Spleen (tissue), 11 donors: ENCODE data around the gene MVK. TPM values are rescaled to one million over a fixed set of nuclear protein-coding genes. Genes with fewer than 3 reads are reported as not detected.

Experiments used
- DNase-seq: peaks from one replicate; pipeline ENCODE4 v3.0.0-alpha.2; 2020
- H3K27ac ChIP-seq, 8 donors: fragments of 200-600 bp; sonication (generic) in 7 of 8; 1 replicate in 4 of 8; 2 replicates in 4 of 8; pipeline versions ENCODE4 v1.5.0 to v1.8.0; 2016 to 2021; ENCODE audit warnings: inconsistent platforms in 4 of 8, mild to moderate bottlenecking in 4 of 8, moderate library complexity in 1 of 8
- H3K27me3 ChIP-seq, 7 donors: fragments of 200-600 bp; sonication (generic) in 6 of 7; replicated peaks in 1 of 7; 1 replicate in 4 of 7; 2 replicates in 3 of 7; pipeline versions ENCODE4 v1.5.0 to v1.8.0; 2016 to 2021; ENCODE audit warnings: inconsistent platforms in 3 of 7, mild to moderate bottlenecking in 1 of 7
- H3K36me3 ChIP-seq, 6 donors: fragments of 200-600 bp; sonication (generic) in 5 of 6; 1 replicate in 4 of 6; 2 replicates in 2 of 6; pipeline versions ENCODE4 v1.5.0 to v1.8.0; 2016 to 2021; ENCODE audit warnings: inconsistent platforms in 2 of 6
- H3K4me1 ChIP-seq, 6 donors: fragments of 200-600 bp; sonication (generic) in 5 of 6; 1 replicate in 3 of 6; 2 replicates in 3 of 6; pipeline versions ENCODE4 v1.5.0 to v1.8.0; 2016 to 2021; ENCODE audit warnings: inconsistent platforms in 3 of 6
- H3K4me3 ChIP-seq, 8 donors: fragments of 200-600 bp; sonication (generic) in 7 of 8; 1 replicate in 4 of 8; 2 replicates in 4 of 8; pipeline versions ENCODE4 v1.5.0 to v1.8.0; 2016 to 2021; ENCODE audit warnings: inconsistent platforms in 4 of 8, mild to moderate bottlenecking in 4 of 8, moderate library complexity in 2 of 8
- H3K9me3 ChIP-seq, 8 donors: fragments of 200-600 bp; sonication (generic) in 7 of 8; 1 replicate in 4 of 8; 2 replicates in 4 of 8; pipeline versions ENCODE4 v1.5.0 to v1.8.0; 2016 to 2021; ENCODE audit warnings: inconsistent platforms in 4 of 8
- CTCF ChIP-seq, 11 experiments: fragments of 200-600 bp in 7 of 11; fragments of 450-650 bp in 4 of 11; sonication (generic) in 4 of 11; IDR thresholded peaks in 8 of 11; conservative IDR thresholded peaks in 3 of 11; 1 replicate in 7 of 11; 2 replicates in 4 of 11; pipeline versions ENCODE4 v1.4.0 to v1.8.0; 2016 to 2021; ENCODE audit warnings: antibody characterized with exemption in 11 of 11, inconsistent platforms in 4 of 11, mild to moderate bottlenecking in 1 of 11
- POLR2A ChIP-seq, 3 donors: fragments of 450-650 bp; IDR thresholded peaks; one replicate each; pipeline ENCODE4 v1.5.1; 2017; ENCODE audit warnings: antibody characterized with exemption in 3 of 3, mild to moderate bottlenecking in 1 of 3
- POLR2AphosphoS5 ChIP-seq, 3 donors: sonication (generic); formaldehyde crosslinking; IDR thresholded peaks; one replicate each; pipeline ENCODE4 v1.5.1; 2017; ENCODE audit warnings: antibody characterized with exemption in 3 of 3
- whole genome bisulfite sequencing, 5 donors: extraction: QIAGEN DNeasy Blood & Tissue Kit in 3 of 5; methylation state at CpG; one replicate each; pipeline versions ENCODE4 v1.1.5 to v1.1.7; 2013 to 2018; 5-methylcytosine and 5-hydroxymethylcytosine counted together
- intact Hi-C: fragments of 100-400 bp; cut with DNase I; formaldehyde crosslinking; loops from one replicate; pipeline ENCODE4 v1.15.0; 2023; ENCODE audit warnings: low total_unique reads
- polyA plus RNA-seq, 3 donors: library from polyadenylated mRNA; stranded (reverse); fragments of 200-250 nt; gene quantifications; one replicate each; pipeline ENCODE4 v1.2.1, GENCODE V29; 2013
- total RNA-seq, 7 donors: library from RNA; depleted of rRNA in 3 of 7; stranded (reverse); fragments of >200 nt in 3 of 7; fragmentation: NEBNext Ultra II Directional in 4 of 7; extraction: Animal tissue kit (Norgen Biotek cat#: 25700) in 4 of 7; gene quantifications; one replicate each; pipeline versions ENCODE4 v1.1.0 to v1.2.1, GENCODE V29; 2016 to 2021
- donor health status: healthy with polysubstance abuse.
- donor health status: DM: no; HTN: no; CAD: no; lungs with moderate emphysema.
- donor health status: DM: no; HTN: no; CAD: no.
- donor health status: Bipolar disorder and iron deficiency.
- donor health status: healthy.
- donor health status: DM: no; HTN: no; CAD: no.
- donor health status: DM: yes; HTN: yes; CAD: no.

Gene MVK
- total and polyA plus RNA-seq, 10 donors: 6.2 to 16.5 (median 9.4) TPM

GRCh38 chr12:109563291-109564284 lies 10.0 kb upstream of the MVK start:
- TF ChIP-seq CTCF (IDR thresholded peaks at IDR 0.05 in 8 of 11, conservative IDR thresholded peaks at IDR 0.05 in 3 of 11): no peak
- no peak for TF ChIP-seq POLR2AphosphoS5 (IDR thresholded peaks at IDR 0.05)
- no peak for TF ChIP-seq POLR2A (IDR thresholded peaks at IDR 0.05)
- Histone ChIP-seq H3K4me1 (no peaks in the 10 kb centered on the region), H3K36me3 (peaks cover 0 to 82% (median 53%) of the 10 kb centered on the region in 6 donors), H3K4me3 (no peak overlapping the region), H3K9me3 (peaks cover 0 to 13% (median 11%) of the 10 kb centered on the region in 8 donors), H3K27me3 (no peaks in the 10 kb centered on the region), H3K27ac (no peak overlapping the region)
- WGBS, 5 donors: 88 to 95% (median 92%) methylated on average over 20 to 30 of the region's 30 CpGs
- DNase-seq: no peak
- intact Hi-C loops: no loop called here

GRCh38 chr12:109566424-109566823 lies 7.2 kb upstream of the MVK start:
- no peak overlapping the region for H3K4me3 ChIP-seq
- peaks cover 0 to 3% (median 0%) of the 10 kb centered on the region in 6 donors for H3K4me1 ChIP-seq
- TF ChIP-seq POLR2A (IDR thresholded peaks at IDR 0.05) (no peak), POLR2AphosphoS5 (IDR thresholded peaks at IDR 0.05) (peak in 1 of 3 donors; percentile 17)
- H3K9me3 ChIP-seq: peaks cover 0 to 13% (median 11%) of the 10 kb centered on the region in 8 donors
- DNase-seq: no peak
- 93 to 96% (median 94%) methylated on average over 8 of the region's 8 CpGs for WGBS, 5 donors
- H3K36me3 ChIP-seq: peaks cover 0 to 93% (median 56%) of the 10 kb centered on the region in 6 donors
- H3K27ac ChIP-seq: no peak overlapping the region
- H3K27me3 ChIP-seq: no peaks in the 10 kb centered on the region
- intact Hi-C loops: no loop called here

- H3K27ac ChIP-seq: no peak overlapping the region
- intact Hi-C loops: no loop called here
- TF ChIP-seq POLR2A (IDR thresholded peaks at IDR 0.05) (no peak), POLR2AphosphoS5 (IDR thresholded peaks at IDR 0.05) (no peak), CTCF (IDR thresholded peaks at IDR 0.05 in 8 of 11, conservative IDR thresholded peaks at IDR 0.05 in 3 of 11) (no peak)
- H3K36me3 ChIP-seq: peaks cover 0 to 84% (median 52%) of the 10 kb centered on the region in 6 donors
- no peak overlapping the region for H3K4me3 ChIP-seq
- WGBS, 5 donors: 91 to 94% (median 92%) methylated on average over 9 to 10 of the region's 10 CpGs
- H3K4me1 ChIP-seq: peaks cover 0 to 11% (median under 1%) of the 10 kb centered on the region in 6 donors
- DNase-seq: no peak
- peaks cover 0 to 8% (median 6%) of the 10 kb centered on the region in 8 donors for H3K9me3 ChIP-seq
- no peaks in the 10 kb centered on the region for H3K27me3 ChIP-seq
Measured at GRCh38 chr12:109567296-109567695, 6.3 kb upstream of the MVK start.

GRCh38 chr12:109567967-109568366 lies 5.6 kb upstream of the MVK start:
- WGBS, 5 donors: 83 to 95% (median 91%) methylated on average over 3 of the region's 3 CpGs
- H3K4me3 ChIP-seq: no peak overlapping the region
- no peak overlapping the region for H3K27ac ChIP-seq
- peaks cover 0 to 1% (median 0%) of the 10 kb centered on the region in 8 donors for H3K9me3 ChIP-seq
- H3K27me3 ChIP-seq: no peaks in the 10 kb centered on the region
- TF ChIP-seq POLR2A (IDR thresholded peaks at IDR 0.05): no peak
- TF ChIP-seq CTCF (IDR thresholded peaks at IDR 0.05 in 8 of 11, conservative IDR thresholded peaks at IDR 0.05 in 3 of 11): no peak
- TF ChIP-seq POLR2AphosphoS5 (IDR thresholded peaks at IDR 0.05): no peak
- H3K4me1 ChIP-seq: peaks cover 0 to 18% (median 7%) of the 10 kb centered on the region in 6 donors
- no peak for DNase-seq
- intact Hi-C loops: no loop called here
- peaks cover 0 to 78% (median 50%) of the 10 kb centered on the region in 6 donors for H3K36me3 ChIP-seq
